Trophoblast cell (in vitro differentiated cells and primary cell): ENCODE results near the gene TSPOAP1.

ENCODE experiments used
- DNase-seq, 2 donors: peaks; one replicate each; pipeline ENCODE4 v3.0.0-alpha.2; 2016
- H2AFZ ChIP-seq: 2 replicates; pipeline ENCODE4 v1.6.1; 2013; ENCODE audit warnings: low read length, moderate library complexity, mild to moderate bottlenecking; ENCODE audit not compliant: insufficient read depth, poor library complexity
- H2AK5ac ChIP-seq: 2 replicates; pipeline ENCODE4 v1.6.1; 2013; ENCODE audit warnings: mild to moderate bottlenecking, low read length
- H2BK120ac ChIP-seq: 2 replicates; pipeline ENCODE4 v1.6.1; 2013; ENCODE audit warnings: low read length, mild to moderate bottlenecking, moderate library complexity; ENCODE audit not compliant: insufficient read depth, poor library complexity
- H2BK12ac ChIP-seq: 2 replicates; pipeline ENCODE4 v1.6.1; 2013; ENCODE audit warnings: mild to moderate bottlenecking, low read length, moderate library complexity
- H2BK5ac ChIP-seq: 2 replicates; pipeline ENCODE4 v1.6.1; 2013; ENCODE audit warnings: low read length, low read depth, moderate library complexity, mild to moderate bottlenecking; ENCODE audit not compliant: poor library complexity
- H3K14ac ChIP-seq: 2 replicates; pipeline ENCODE4 v1.6.1; 2013; ENCODE audit warnings: mild to moderate bottlenecking, low read length
- H3K18ac ChIP-seq: 2 replicates; pipeline ENCODE4 v1.6.1; 2013; ENCODE audit warnings: mild to moderate bottlenecking, low read length
- H3K23ac ChIP-seq: 2 replicates; pipeline ENCODE4 v1.6.1; 2013; ENCODE audit warnings: low read length
- H3K27ac ChIP-seq: 2 replicates; pipeline ENCODE4 v1.5.1; 2013; ENCODE audit warnings: low read depth, mild to moderate bottlenecking, inconsistent platforms, low read length, moderate library complexity
- H3K27me3 ChIP-seq: 2 replicates; pipeline ENCODE4 v1.6.1; 2013; ENCODE audit warnings: inconsistent platforms, mild to moderate bottlenecking, low read length, moderate library complexity; ENCODE audit not compliant: insufficient read depth
- H3K36me3 ChIP-seq, 2 experiments: 1 replicate in 1 of 2; 2 replicates in 1 of 2; pipeline ENCODE4 v1.6.1; 2013; ENCODE audit warnings: low read length in 2 of 2, mild to moderate bottlenecking in 2 of 2, moderate library complexity in 1 of 2; ENCODE audit not compliant: insufficient read depth in 2 of 2, control insufficient read depth in 1 of 2
- H3K4ac ChIP-seq: 2 replicates; pipeline ENCODE4 v1.6.1; 2013; ENCODE audit warnings: low read depth, mild to moderate bottlenecking, low read length, moderate library complexity
- H3K4me1 ChIP-seq, 2 experiments: 1 replicate in 1 of 2; 2 replicates in 1 of 2; pipeline ENCODE4 v1.6.1; 2013; ENCODE audit warnings: low read length in 2 of 2, mild to moderate bottlenecking in 2 of 2, moderate library complexity in 1 of 2; ENCODE audit not compliant: insufficient read depth in 2 of 2, control insufficient read depth in 1 of 2
- H3K4me2 ChIP-seq: 2 replicates; pipeline ENCODE4 v1.6.1; 2013; ENCODE audit warnings: inconsistent platforms, mild to moderate bottlenecking, low read length, moderate library complexity
- H3K4me3 ChIP-seq: 2 replicates; pipeline ENCODE4 v1.5.1; 2013; ENCODE audit warnings: mild to moderate bottlenecking, low read depth, low read length, inconsistent platforms
- H3K79me1 ChIP-seq: one replicate; pipeline ENCODE4 v1.6.1; 2013; ENCODE audit warnings: low read length
- H3K79me2 ChIP-seq: 2 replicates; pipeline ENCODE4 v1.6.1; 2013; ENCODE audit warnings: low read length, mild to moderate bottlenecking; ENCODE audit not compliant: control insufficient read depth, insufficient read depth, poor library complexity
- H3K9ac ChIP-seq: 2 replicates; pipeline ENCODE4 v1.6.1; 2013; ENCODE audit warnings: mild to moderate bottlenecking, low read length
- H3K9me3 ChIP-seq: 2 replicates; pipeline ENCODE4 v1.6.1; 2013; ENCODE audit warnings: low read depth, mild to moderate bottlenecking, control low read depth, inconsistent platforms, low read length; ENCODE audit not compliant: insufficient read depth
- H4K12ac ChIP-seq: 2 replicates; pipeline ENCODE4 v1.6.1; 2013; ENCODE audit warnings: low read depth, mild to moderate bottlenecking, low read length, moderate library complexity
- H4K8ac ChIP-seq: 2 replicates; pipeline ENCODE4 v1.6.1; 2013; ENCODE audit warnings: low read depth, mild to moderate bottlenecking, low read length, moderate library complexity
- H4K91ac ChIP-seq: one replicate; pipeline ENCODE4 v1.6.1; 2013; ENCODE audit warnings: low read depth, mild to moderate bottlenecking, low read length, moderate library complexity
- WGBS: extraction: QIAGEN DNeasy Blood & Tissue Kit; methylation state at CpG from one replicate; pipeline ENCODE4 v1.1.7; 2013; ENCODE audit warnings: missing lambda C conversion rate; ENCODE audit not compliant: insufficient read length, insufficient coverage; ENCODE audit errors: extremely low coverage; 5-methylcytosine and 5-hydroxymethylcytosine counted together

The TSPOAP1 gene

DNA sequence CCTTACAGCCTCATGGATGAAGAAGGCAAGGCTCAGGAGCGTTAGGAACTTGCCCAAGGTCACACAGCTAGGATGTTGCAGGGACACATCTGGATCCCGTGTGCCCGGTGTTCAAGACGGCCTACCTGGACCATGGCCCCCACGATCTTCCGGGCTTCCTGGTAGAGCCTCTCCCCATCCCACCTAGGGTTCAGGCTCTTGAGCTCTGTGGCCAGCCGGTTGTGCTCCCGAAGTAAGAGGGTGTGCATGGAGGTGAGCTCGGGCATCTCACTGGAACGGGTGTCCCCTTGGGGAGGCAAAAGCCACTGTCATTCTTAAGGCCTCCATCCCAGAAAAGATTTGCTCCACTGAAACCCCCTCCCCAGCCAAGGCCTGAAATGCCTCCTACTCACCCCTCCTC, 53.2 kb downstream of the TSPOAP1 start:
- Histone ChIP-seq H3K4ac (no peak overlapping the region), H3K18ac (no peak overlapping the region), H3K4me2 (no peak overlapping the region), H3K14ac (no peak overlapping the region), H3K79me2 (no peaks in the 10 kb centered on the region), H4K12ac (no peak overlapping the region), H3K23ac (no peak overlapping the region), H3K27me3 (no peaks in the 10 kb centered on the region), H3K79me1 (no peaks in the 10 kb centered on the region), H3K9ac (no peak overlapping the region), H2AFZ (no peak overlapping the region), H2BK120ac (no peak overlapping the region), H3K36me3 (no peaks in the 10 kb centered on the region), H3K9me3 (peaks cover 9% of the 10 kb centered on the region), H2BK12ac (no peak overlapping the region), H3K27ac (no peak overlapping the region), H3K4me3 (no peak overlapping the region), H3K4me1 (no peaks in the 10 kb centered on the region), H2AK5ac (no peak overlapping the region), H4K91ac (no peak overlapping the region), H4K8ac (no peak overlapping the region), H2BK5ac (no peak overlapping the region)
- WGBS: no CpG with 5 or more reads among the region's 10 CpGs
- no peak for DNase-seq

DNA sequence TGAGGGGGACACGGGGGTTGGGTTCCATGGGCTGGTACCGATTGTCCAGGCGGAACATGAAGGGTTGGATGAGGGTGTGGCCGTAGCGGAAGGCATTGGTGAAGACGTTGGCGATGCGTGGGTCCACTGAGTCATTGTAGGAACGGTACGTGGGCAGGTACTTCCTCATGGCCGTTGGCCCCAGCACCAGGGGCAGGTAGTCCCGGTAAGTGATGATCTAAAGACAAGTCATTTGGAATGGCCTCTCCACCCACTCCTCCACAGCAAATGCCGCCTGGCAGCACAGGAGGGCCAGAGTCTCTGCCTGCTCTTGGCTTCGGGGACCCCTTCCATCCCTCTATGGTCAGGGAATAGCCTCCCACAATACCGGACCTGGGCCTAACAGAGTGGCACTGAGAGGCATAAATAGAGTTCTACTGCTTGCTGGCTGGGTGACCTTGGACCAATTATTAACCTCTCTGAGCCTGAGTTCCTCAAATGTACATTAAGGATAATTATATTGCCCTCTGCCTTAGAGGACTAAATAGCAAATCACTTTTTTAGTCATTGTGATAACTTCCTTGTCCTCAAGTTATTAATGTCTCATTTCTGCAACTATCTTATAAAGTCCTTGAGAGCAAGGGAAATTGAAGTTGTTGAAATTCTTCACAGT, 55.0 kb downstream of the TSPOAP1 start:
- Histone ChIP-seq H4K91ac (no peak overlapping the region), H3K9ac (no peak overlapping the region), H2BK5ac (no peak overlapping the region), H3K79me1 (no peaks in the 10 kb centered on the region), H3K23ac (no peak overlapping the region), H2AK5ac (no peak overlapping the region), H3K14ac (no peak overlapping the region), H4K8ac (no peak overlapping the region), H2BK120ac (no peak overlapping the region), H3K9me3 (peaks cover 7% of the 10 kb centered on the region), H4K12ac (no peak overlapping the region), H2BK12ac (no peak overlapping the region), H3K36me3 (no peaks in the 10 kb centered on the region), H3K4me1 (no peaks in the 10 kb centered on the region), H3K4ac (no peak overlapping the region), H3K4me2 (no peak overlapping the region), H3K4me3 (no peak overlapping the region), H2AFZ (no peak overlapping the region), H3K27ac (no peak overlapping the region), H3K27me3 (no peaks in the 10 kb centered on the region), H3K79me2 (no peaks in the 10 kb centered on the region), H3K18ac (no peak overlapping the region)
- no CpG with 5 or more reads among the region's 15 CpGs for whole genome bisulfite sequencing
- no peak for DNase-seq

DNA sequence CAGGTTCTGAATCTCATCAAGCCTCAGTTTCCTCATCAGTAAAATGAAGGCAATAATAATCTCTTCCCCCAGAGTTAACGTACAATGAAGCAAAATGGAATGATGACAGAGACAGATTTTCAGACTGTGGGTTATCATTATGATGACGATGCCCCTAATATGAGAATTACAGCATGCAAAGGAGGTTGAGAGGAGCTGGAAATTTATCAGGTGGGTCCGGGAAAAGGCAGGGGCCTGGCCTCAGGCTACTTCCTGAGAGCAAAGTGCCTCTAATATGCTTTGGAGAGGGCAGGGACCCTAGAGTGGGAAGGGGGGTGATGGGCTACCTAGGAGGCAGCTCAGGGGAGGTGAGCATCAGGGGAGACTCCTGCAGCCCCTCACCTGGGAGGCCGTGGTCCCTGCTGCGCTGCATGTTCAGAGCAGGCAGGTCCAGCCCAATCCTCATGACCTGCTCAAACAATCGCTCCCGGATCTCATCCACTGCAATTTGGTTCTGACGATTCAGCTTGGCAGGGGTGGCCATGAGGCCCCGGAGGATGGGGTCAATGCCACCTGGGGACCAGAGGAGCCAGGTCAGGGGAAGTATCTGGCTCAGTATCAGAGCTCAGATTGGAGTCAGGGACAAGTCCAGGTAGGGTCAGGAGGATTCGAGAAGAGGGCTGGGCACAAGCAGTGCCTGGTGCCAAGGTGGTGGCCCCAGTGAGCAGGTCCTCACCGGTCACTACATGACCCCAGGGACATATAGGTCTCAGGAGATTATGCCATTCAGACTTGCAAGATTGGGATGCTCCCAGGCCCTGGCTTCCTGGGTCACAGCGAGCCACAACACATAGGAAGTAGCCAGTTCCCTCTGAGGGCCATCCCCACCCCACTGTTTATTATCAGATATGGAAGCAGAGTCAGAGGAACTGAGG, 56.0 kb downstream of the TSPOAP1 start:
- H4K8ac ChIP-seq: no peak overlapping the region
- WGBS: no CpG with 5 or more reads among the region's 12 CpGs
- DNase-seq: no peak

DNA sequence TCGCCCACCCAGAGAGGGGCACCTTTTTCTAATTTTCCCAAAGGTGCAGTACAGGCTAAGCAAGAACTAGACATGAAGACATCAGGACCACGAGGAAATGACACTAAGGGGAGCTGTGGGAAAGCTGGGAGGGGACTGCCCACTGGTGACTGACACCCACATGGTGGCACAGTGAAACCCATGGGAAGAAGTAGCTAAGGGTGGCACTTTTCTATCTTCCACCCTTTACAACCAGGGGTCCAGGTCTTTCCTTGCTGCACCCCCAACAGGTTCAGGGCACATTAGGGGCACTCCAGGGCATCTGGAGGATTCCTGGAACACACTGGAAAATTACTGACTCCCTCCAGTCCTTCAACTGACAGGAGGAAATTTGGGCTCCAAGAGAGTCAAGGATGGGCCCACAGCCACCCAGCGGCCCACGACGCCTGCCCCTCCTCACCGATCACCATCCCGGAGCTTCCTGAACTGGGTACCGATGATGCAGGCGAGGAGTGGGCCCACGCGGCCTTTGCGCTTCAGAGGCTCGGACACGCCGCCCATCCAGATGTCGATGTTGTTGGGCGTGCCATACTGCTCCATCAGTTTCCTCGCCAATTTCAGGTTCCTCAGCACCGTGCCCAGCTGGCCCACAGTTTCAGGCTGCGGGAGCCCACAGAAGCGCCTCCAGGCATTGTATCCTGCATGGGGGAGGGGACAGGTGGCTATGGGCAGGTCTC, 57.2 kb downstream of the TSPOAP1 start:
- H3K79me2 ChIP-seq: no peaks in the 10 kb centered on the region
- peaks cover 7% of the 10 kb centered on the region for H3K9me3 ChIP-seq
- no peak overlapping the region for H4K8ac ChIP-seq
- no peak overlapping the region for H4K91ac ChIP-seq
- no peak overlapping the region for H3K27ac ChIP-seq
- no peak overlapping the region for H2AK5ac ChIP-seq
- no peak overlapping the region for H3K14ac ChIP-seq
- WGBS: no CpG with 5 or more reads among the region's 21 CpGs
- H3K4me3 ChIP-seq: no peak overlapping the region
- H2BK5ac ChIP-seq: no peak overlapping the region
- H3K9ac ChIP-seq: no peak overlapping the region
- no peak overlapping the region for H3K23ac ChIP-seq
- H3K18ac ChIP-seq: no peak overlapping the region
- no peak for DNase-seq
- no peak overlapping the region for H3K4me2 ChIP-seq
- no peaks in the 10 kb centered on the region for H3K4me1 ChIP-seq
- no peaks in the 10 kb centered on the region for H3K79me1 ChIP-seq
- H2AFZ ChIP-seq: no peak overlapping the region
- no peak overlapping the region for H4K12ac ChIP-seq
- no peak overlapping the region for H2BK120ac ChIP-seq
- H3K4ac ChIP-seq: no peak overlapping the region
- H3K36me3 ChIP-seq: no peaks in the 10 kb centered on the region
- no peak overlapping the region for H2BK12ac ChIP-seq
- H3K27me3 ChIP-seq: no peaks in the 10 kb centered on the region

More for the DNA sequence above, 56.0 kb downstream of the TSPOAP1 start:
- H3K79me2 ChIP-seq: no peaks in the 10 kb centered on the region
- H2BK5ac ChIP-seq: no peak overlapping the region
- no peak overlapping the region for H3K4me3 ChIP-seq
- H2AFZ ChIP-seq: no peak overlapping the region
- H3K18ac ChIP-seq: no peak overlapping the region
- H3K23ac ChIP-seq: no peak overlapping the region
- no peak overlapping the region for H4K91ac ChIP-seq
- H2BK120ac ChIP-seq: no peak overlapping the region
- no peak overlapping the region for H3K9ac ChIP-seq
- H3K4me2 ChIP-seq: no peak overlapping the region
- no peak overlapping the region for H4K12ac ChIP-seq
- H3K36me3 ChIP-seq: no peaks in the 10 kb centered on the region
- no peak overlapping the region for H2AK5ac ChIP-seq
- H3K14ac ChIP-seq: no peak overlapping the region
- H3K27ac ChIP-seq: no peak overlapping the region
- peaks cover 7% of the 10 kb centered on the region for H3K9me3 ChIP-seq
- H3K27me3 ChIP-seq: no peaks in the 10 kb centered on the region
- H2BK12ac ChIP-seq: no peak overlapping the region
- H3K4ac ChIP-seq: no peak overlapping the region
- no peaks in the 10 kb centered on the region for H3K79me1 ChIP-seq
- no peaks in the 10 kb centered on the region for H3K4me1 ChIP-seq
